HG03565 (cell line): Measurements from ENCODE around the gene SAXO2.
"Not testable (repeated sequence)": the region's sequence is repeated elsewhere in the genome, so short reads cannot be mapped to it uniquely, and the experiment has no call there.

Experiments
- ATAC-seq: cut with Tn5 transposase; IDR thresholded peaks from one replicate; pipeline ENCODE4 v1.9.1; 2021; ENCODE audit warnings: mild to moderate bottlenecking, moderate library complexity; ENCODE audit not compliant: unreplicated experiment

The SAXO2 gene, protein sequence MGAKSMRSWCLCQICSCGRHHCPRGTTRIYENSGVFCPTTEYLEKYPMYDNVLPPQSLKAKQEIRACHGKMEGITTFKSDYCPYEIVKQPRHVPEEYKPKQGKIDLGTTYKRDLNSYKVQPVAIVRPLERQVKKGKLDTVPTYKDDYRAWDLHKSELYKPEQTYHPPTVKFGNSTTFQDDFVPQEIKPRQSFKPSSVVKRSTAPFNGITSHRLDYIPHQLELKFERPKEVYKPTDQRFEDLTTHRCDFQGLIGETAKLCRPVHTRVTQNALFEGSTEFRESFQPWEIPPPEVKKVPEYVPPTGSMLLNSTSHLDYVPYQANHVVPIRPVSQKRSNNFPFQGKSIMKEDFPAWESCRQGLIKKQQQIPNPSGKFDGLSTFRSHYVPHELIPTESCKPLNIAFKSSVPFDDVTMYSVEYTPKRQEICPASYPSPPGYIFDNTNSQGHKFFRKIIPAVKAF

DNA sequence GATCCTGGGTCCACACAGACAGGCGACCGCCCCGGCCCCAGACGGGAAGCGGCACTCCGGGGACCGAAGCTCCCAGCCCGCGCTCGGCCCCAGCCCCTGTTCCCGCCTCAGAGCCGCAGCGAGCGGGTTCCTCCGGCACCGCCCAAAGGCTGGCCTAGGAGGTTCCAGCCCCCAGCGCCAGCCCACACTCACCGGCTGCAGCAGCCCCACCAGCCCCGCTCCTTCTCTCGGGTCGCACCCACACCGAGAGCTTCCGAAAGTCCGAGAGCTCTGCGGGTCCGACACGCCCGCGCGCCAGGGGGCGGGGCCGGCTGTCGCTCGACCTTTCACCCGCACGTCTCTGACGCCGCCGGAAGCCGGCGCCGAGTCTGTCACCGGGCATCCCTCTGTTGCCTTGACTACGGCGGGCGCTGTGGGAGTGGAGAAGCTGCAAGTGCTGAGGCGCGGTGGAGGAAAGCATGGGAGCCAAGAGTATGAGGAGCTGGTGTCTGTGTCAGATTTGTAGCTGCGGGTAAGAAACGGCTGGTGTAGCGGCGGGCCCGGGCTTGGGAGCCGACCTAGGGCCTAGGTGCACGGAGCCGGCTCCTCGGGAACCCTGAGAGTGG lies at the start of gene SAXO2, which contains the start of gene EFL1:
TSS of gene SAXO2 (plus strand) at position 397 of the 605 bp plus-strand sequence. CDS start at position 459, 62 bp downstream.
TSS of gene EFL1 (minus strand) at position 313 of the 605 bp plus-strand sequence. CDS start 956 bp downstream, outside the sequence.
- peak; percentile 92 for ATAC-seq

DNA sequence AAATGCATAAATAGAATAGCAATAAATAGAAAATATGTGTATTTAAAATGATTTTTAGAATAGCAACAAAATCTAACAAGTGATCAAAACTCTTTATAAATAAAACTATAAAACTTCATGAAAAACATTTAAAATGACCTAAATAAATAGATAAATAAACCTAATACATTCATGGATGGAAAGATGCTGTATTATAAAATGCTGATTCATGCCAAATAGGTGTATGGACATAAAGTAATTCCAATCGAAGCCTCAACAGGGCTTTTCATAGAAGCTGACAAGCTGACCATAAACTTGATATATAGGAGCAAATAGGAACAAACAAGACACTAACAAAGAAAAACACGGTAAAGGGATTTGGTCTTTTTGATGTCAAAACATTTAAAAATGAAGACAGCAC lies 46.5 kb upstream of the SAXO2 start:
- ATAC-seq, result not testable (repeated sequence)

DNA sequence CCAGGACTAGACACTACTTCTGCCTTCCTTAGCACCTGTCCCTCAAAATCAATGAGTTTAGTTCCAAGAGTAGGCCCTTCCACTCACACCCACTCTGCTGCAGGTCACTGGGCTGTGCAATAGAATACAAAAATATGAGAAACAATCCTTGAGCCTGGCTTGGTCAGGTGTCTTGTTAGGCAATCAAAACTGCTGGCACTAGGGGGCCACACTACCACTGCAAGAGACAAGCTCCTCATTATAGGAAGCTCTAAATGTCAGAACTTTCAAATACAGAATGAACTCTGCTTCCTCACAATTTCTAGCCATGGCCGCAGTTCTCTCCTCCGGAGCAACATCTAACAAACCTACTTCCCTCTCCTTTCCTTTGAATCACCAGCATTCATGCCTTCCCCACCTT lies 41.1 kb upstream of the SAXO2 start:
- ATAC-seq, result not testable (repeated sequence)

DNA sequence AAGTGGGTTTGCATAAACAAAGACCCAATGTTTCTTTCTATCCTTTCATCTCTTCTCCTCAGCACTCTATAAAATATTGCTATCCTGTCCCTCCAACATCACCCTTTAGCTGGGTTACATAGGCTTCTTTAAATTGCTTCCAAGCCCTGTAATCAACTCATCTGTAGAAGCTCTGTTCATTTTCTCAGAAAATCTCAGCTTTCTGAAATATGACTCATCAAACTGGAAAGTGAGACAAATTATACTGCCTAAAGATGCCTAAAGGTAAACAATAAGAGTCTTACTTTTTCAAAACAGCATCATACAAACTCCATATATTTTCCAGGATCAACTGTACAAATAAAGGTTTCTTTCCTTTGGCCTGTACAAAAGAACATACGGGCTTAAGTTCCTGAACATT lies 33.9 kb upstream of the SAXO2 start:
- ATAC-seq, result no peak

DNA sequence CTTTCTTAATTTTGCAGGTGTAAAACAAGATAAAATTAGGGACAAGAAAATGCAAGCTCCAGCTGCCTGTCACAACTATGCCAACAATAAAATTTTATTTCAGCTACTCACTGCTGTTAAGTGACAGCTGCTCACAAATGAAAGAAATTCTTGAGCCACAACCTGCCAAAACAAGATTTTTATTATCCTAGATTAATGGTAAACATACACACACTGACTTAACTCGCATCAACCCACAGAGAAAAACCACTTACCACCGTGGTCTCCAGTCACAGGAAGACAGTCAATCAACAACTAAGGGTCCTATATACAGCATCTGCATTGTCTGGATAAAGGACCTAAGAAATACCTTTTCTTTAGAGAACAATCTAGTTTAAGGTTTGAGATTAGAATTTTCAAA lies 31.4 kb upstream of the SAXO2 start:
- ATAC-seq, result no peak

DNA sequence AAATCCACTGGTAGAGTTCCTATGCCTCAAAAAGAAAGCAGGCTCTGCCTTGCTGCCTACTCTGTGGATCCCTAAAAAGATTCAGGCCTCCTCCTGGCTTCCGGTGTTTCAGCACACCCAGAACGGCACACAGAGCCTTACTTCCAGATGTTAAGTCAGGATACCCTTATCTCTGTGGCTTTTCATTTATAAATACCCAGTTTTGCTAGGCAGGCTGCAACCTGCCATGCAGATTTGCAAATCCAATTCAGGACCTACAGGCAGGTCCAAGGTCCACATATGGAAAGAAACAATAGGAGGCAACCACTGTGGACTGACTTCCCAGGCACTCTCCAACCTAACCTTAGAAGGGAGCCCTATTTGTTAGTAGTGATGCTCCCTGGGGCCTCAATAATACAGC lies 30.8 kb upstream of the SAXO2 start:
- no peak for ATAC-seq

DNA sequence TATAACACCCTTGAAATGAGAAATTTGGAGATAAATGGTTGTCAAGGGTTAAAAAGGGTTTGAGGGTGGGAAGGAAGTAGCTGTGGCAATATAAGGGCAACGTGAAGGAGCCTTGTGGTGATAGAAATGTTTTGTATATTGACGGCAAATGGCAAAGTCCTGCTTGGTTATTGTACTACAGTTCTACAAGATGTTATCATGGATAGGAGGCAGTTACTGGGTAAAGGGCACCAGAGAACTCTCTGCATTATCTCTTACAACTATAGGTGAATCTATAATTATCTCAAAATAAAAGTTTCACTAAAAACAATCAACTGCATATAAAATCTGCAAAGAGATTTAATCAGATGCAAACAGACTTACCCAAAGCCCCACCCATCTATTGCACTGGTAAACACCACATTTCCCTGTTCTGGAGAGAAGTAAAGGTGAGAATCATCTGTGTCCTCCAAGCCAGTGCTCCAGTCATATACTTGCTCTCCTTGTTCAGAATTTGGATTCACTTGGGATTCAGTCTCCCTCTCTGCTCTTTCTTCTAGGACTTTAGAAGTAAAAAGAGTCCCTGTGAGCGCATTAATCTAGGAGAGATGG lies 24.6 kb upstream of the SAXO2 start:
- ATAC-seq, result not testable (repeated sequence)

DNA sequence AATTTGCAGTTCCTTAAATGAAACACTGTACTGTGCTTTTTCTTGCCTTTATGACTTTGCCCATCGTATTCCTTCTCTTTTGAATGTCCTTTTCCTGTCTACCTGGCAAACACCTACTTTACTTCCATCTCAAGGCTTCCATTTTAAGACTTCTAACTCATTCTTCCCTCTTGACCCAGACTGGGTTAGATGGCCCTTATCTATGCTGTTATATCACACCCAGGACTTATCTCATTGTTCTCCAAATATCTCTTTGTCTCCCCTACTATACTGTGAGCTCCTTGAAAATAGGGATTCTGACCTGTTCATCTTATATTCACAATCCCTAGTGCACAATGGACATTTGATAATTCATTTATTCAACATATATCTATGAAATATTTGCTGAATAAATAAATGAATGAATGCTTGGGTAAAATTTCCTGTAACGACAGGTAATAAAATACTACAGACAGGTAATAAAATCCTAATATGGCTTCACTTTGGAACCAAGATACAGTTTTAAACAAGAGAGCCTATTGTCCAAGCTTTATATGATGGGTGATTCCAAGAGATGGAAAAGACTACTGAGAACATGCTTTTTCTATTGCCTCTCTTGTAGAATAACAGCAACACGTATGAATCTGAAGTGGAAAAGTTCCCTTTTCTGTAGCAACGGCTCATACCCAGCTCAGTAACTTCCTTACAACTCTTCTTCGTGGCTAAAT lies 22.8 kb upstream of the SAXO2 start:
- no peak for ATAC-seq

DNA sequence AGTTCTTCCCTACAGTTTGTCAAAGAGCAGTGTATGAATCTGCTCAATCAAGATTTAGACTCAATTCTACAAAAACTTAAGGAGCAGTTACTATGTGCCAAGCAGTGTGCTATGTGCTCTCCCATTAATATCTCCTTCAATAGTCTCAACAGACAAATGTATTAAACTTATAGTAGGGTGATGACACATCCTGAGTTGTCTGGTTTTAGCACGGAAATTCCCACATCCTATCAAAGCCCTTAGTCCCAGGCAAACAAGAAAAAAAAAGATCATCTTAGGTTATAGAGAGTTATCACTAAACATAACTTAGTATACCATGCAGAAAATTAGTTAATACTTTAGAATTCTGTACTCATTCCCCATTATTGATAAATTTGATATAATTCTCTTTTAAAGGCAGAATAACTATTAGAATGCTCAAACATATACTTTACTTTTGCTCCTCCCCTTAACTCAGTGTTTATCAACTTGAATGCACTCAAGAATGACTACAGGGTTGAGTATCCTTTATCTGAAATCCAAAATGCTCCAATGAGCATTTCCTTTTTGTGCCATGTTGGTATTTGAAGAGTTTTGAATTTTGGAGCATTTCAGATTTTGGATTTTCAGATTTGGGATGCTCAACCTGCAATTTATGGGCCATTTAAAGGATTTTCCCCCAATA lies 20.6 kb upstream of the SAXO2 start:
- ATAC-seq, result not testable (repeated sequence)

DNA sequence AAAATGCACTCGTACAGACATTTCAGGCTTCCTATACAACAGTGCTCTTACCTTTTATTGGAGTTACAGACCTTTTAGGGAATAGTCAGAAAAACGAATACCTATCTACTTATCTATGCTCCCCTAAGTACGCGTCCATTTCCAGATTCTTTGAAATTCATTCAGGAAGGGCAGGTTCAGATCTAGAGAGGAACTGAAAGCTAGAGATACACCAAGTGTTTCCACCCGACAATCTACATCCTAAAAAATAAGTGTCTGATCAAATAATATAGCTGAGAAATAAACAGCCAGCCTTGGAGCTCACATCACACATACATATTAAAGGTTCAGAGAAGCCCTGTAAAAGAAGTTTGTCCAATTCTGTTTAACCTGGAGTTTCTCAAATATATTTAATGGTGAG lies 19.0 kb upstream of the SAXO2 start:
- ATAC-seq, result not testable (repeated sequence)

DNA sequence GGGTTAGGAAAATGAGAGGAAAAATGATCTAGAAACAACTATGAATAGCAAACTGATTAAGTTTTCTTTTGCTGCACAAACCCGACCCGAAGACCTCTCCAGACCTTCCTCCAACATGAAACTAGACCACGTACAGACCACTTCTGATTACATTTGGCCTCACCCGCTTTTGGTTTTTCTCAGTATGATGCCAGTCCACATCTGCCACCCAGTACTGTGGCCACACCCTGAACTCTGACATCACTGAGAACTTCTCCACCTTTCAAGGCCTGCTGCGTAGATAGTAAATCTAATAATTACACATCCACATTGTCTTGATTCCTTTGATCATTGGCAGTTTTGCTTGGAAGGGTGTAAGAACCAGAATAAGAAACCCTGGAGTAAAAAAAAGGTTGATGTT lies 16.7 kb upstream of the SAXO2 start:
- ATAC-seq, result not testable (repeated sequence)

DNA sequence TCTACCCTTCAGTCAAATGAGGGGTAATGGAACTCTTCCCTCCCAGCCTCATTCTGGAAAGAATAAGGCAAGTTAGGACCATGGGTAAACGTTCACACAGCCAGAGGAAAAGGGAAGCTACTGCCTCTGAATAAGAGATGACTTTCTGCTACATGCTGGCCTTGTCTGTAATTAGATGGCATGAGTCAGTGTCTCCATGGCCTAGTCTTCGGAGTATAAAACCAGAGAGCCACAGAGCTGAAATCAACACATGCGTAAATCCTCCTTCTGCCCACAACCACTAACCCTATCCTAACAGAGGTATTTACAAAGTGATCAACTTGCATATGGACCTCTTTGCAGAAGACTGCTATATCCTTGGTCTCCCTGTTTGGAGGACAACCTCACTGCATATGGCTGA lies 14.4 kb upstream of the SAXO2 start:
- not testable (repeated sequence) for ATAC-seq

DNA sequence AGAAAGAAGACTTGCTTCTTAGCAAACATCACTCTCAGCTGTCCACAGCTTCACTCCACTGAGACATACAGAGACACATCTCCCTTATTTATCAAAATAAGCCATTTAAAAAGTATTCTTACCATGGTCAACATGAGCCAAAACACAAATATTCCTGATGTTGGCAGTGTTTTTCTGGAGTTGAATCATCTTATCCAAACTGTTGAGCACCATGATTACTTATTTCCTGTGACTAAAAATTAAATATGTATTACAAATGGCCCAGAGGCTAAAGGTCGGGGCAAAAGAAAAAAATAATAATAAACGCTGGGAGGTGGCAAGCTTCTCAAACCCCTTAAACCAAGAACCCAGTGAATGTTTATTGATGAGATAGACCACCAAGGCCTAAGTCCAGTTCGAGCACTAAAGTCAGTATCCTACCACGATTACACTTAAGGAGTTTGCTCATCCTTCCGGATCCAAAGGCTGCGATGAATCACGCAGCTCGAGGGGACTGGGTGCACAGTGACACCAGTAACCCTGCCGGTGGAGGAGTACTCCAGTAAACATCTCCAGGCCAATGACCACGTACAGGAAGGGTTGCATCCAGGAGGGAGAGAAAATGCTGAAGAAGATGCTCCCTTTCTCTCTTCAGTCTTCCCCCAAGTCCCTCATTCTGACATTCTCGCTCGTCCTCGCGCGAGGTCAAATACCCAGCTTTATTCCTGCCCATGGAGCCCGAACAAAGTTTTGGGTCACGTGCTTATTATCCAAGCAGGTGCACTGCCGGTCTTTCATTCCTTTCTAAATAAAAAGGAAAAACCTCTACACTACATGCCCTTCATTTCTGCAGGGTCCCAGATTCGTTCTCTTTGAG lies 824 bp upstream of the SAXO2 start:
- ATAC-seq, result not testable (repeated sequence)

DNA sequence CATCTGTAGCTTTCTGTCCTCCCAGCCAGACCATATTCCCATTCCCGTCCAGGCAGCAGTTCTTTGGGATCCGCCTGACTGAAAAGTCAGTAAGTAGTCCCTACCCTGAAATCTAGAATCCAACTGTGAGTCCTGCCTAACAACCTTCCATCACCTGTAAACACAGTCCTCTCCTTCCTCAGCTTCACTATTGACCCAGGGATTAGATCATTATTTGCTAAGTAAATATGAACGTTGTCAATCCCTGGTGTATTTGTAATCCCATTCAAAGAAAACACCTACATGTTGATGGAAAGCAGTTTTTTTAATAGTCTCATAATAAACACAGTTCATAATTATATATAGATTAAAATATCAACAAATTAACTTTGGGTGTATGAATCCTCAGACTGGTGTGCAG lies 732 bp downstream of the SAXO2 start:
- no peak for ATAC-seq

DNA sequence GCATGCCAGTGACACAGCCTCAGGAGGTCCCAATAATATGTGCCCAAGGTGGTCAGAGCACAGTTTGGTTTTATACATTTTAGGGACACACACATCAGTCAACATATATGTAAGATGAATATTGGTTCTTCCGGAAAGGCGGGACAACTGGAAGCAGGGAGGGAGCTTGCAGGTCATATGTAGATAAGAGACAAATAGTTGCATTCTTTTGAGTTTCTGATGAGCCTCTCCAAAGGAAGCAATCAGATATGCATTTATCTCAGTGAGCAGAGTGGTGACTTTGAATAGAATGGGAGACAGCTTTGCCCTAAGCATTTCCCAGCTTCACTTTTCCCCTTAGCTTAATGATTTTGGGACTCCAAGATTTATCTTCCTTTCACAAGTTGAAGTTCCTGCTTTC lies 4.5 kb downstream of the SAXO2 start:
- not testable (repeated sequence) for ATAC-seq

DNA sequence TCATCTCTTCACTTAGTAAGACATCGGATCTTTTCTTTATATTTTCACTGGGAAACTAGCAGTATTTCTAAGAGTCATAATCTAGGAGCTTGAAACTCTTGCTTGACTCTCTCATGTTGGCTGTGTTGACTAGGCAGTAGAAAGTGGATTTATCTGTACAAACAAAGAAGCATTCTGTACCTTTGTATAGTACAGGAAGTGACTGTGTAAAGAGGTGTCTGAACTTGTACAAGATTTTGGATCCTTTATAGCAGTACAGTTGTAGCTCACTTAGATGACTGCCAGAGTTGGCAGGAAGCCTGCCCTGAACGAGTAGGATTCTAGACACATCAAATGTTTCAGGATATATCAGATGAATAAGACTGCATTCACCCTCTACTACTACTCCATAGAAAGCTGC lies 5.8 kb downstream of the SAXO2 start:
- not testable (repeated sequence) for ATAC-seq

DNA sequence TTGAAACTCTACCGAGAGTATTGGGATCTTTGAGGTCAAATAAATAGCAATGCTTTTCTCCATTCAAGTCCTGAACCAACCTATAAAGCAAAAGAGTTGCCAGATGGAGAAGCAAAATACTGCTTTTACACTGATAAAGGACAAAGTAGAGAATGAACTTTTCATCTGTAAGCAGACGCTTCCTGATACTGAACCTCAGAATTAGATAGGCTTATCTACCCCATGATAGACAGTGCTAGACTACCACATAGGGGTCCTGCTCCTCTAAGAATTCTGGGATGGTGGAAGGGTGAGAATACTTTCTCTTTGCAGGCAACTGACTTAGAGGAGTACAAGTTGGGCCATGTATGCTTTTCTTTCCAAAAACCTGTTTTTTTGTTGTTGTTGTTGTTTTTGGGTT lies 9.5 kb downstream of the SAXO2 start:
- ATAC-seq, result no peak

DNA sequence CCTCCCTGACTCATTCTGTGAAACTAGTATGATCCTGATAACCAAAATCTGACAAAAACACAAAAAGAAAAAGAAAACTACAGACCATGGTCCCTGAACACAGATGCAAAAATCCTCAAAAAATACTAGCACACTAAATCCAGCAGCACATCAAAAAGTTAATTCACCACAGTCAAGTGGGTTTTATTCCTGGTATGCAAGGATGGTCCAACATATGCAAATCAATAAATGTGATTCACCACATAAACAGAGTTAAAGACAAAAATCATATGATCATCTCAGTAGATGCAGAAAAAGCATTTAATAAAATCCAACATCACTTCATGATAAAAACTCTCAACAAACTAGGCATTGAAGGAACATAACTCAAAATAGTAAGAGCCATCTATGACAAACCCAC lies 12.8 kb downstream of the SAXO2 start:
- ATAC-seq, result no peak

DNA sequence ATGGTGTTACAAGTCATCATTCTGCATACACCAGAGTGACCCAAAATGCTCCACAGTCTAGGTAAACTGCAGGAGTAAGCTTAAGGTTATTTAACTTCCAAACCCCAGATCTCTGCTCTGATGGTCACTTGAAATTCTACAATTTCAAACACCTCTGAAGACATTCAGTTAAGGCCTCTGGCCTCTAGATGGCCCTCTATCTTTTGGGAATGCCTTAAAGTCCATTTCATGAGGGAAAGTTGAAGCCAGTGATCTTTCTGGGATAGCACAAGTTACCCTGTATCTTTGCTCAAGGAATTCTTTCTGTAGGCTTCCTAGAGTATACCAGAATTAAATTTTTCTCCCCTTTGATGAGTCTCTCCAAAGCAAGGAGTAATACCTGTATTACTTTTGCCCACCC lies 18.7 kb downstream of the SAXO2 start:
- ATAC-seq, result not testable (repeated sequence)

DNA sequence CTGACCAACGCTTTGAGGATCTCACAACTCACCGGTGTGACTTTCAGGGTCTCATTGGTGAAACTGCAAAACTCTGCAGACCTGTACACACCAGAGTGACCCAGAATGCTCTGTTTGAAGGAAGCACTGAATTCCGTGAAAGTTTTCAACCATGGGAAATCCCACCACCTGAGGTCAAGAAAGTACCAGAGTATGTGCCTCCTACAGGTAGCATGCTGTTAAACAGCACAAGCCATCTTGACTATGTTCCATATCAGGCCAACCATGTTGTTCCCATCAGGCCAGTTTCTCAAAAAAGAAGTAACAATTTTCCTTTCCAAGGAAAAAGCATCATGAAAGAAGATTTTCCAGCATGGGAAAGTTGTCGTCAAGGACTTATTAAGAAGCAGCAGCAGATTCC lies 19.8 kb downstream of the SAXO2 start:
- ATAC-seq, result not testable (repeated sequence)
